HG03095 (cell line): ENCODE data around the gene INCA1.

ENCODE experiments used
- ATAC-seq: cut with Tn5 transposase; IDR thresholded peaks from one replicate; pipeline ENCODE4 v1.9.1; 2021; ENCODE audit warnings: moderate library complexity; ENCODE audit not compliant: unreplicated experiment

INCA1 gene

GRCh38 chr17:5014357-5014756 is 17.0 kb upstream of the INCA1 start:
- ATAC-seq: no peak

- ATAC-seq: peak; percentile 58
Observed at GRCh38 chr17:5011928-5012327, 14.6 kb upstream of the INCA1 start.

GRCh38 chr17:5003214-5003867 is 6.0 kb upstream of the INCA1 start:
- no peak for ATAC-seq

GRCh38 chr17:5002121-5002788 is 4.9 kb upstream of the INCA1 start:
- ATAC-seq: no peak

DNA sequence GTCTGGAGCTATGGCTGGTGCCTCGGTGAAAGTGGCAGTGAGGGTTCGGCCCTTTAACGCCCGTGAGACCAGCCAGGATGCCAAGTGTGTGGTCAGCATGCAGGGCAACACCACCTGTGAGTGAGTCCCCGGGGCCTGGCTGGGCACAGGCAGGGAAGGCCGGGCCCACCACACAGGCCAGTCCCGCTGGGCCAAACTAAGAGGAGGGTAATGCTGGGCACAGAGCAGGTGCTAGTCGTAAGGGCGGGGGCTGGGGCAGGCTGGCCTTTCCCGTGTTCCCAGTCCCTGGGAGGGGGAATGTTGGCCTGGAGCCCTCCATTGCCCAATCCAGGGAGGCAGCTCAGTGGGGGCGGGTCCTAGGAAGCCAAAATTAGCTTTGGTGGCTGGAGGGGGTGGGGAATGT is 2.9 kb upstream of the INCA1 start:
- no peak for ATAC-seq

- ATAC-seq: no peak
Observed at GRCh38 chr17:4999430-5000093, 2.2 kb upstream of the INCA1 start.

- no peak for ATAC-seq
Observed at GRCh38 chr17:4998732-4999429, 1.6 kb upstream of the INCA1 start.

DNA sequence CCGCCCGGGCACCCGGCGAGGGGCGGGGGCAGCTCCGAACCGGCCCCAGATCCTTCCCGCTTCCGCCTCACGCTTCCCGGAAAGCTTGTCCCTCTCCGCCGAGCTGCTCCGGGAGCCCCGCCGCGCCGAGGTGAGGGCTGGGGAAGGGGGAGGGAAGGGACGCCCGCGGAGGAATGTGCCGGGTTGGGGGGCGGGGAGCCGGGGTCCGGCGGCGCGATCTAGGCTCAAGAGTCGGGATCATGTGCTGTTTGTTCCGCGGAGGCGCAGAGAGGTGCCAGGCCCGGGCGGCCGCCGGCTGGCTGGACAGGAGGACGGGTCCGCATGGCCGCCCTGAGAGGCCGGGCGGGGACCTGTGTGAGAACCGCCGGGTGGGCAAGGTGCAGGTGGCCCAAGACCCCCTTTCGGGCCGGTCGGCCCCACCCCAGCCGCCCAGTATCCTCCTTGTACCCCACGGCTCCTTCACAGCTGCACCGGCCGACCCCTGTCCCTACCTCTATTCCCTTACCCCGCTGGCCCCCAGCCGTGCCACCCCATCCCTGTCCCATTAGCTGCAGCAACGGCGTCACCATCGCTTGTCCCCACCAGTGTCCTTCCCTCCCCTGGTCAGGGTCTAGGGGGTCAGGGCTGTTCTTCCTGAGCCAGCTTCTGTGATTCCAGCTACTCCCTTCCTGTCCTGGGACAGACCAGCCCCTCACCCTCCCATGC is 857 bp upstream of the INCA1 start:
- ATAC-seq: peak; percentile 6

DNA sequence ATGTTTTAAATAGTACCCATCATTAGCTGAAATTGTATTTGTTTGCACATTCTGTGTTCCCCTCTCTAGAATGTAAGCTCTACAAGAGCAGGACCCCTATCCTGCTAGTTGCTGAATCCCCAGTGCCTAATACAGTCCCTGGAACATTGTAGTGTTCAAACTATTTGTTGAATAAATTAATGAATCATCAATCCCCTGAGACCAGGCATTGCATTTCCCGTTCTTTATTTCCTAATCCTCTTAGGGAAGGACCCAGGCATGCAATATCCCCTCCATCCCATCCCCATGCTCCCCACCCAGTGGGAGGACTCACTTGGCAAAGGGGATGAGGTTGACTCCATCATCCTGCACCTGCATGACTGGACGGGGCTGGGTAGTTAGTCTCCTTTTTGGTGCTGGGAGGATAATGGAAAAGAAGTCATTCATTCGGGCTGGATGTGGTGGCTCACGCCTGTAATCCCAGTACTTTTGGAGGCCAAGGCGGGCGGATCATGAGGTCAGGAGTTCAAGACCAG is 3.2 kb downstream of the INCA1 start:
- no peak for ATAC-seq

- ATAC-seq: no peak
Observed at GRCh38 chr17:4987767-4988567, 9.4 kb downstream of the INCA1 start.

- peak; percentile 62 for ATAC-seq
Observed at GRCh38 chr17:4986951-4987766, 10.2 kb downstream of the INCA1 start, which contains the start of gene CAMTA2. Gene CAMTA2 (minus strand): TSS chr17:4987675. CDS start chr17:4986222, 1,453 bp downstream.

- no peak for ATAC-seq
Observed at GRCh38 chr17:4986403-4986802, 10.9 kb downstream of the INCA1 start.

GRCh38 chr17:4982305-4982704 is 15.0 kb downstream of the INCA1 start:
- ATAC-seq: no peak

GRCh38 chr17:4980644-4981216 is 16.6 kb downstream of the INCA1 start:
- ATAC-seq: no peak

DNA sequence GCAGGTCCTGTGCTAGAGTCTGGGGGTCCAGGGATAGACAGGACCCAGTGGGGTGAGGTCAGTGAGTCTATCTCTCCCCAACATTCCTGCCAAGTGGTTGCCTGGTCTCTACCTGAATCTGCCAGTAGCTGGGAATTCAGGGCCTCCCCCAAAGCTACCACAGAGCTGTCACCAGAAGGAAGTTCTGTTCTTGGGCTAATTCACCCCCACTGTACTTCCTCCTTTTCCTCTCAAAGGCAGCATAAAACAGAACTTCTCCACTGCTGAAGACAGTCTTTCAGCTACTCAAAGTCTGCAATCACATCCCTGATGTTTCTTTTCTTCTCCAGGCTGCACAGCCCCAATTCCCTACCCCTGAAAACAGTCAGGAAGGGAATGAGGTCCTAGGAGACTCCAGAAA is 18.6 kb downstream of the INCA1 start:
- no peak for ATAC-seq

DNA sequence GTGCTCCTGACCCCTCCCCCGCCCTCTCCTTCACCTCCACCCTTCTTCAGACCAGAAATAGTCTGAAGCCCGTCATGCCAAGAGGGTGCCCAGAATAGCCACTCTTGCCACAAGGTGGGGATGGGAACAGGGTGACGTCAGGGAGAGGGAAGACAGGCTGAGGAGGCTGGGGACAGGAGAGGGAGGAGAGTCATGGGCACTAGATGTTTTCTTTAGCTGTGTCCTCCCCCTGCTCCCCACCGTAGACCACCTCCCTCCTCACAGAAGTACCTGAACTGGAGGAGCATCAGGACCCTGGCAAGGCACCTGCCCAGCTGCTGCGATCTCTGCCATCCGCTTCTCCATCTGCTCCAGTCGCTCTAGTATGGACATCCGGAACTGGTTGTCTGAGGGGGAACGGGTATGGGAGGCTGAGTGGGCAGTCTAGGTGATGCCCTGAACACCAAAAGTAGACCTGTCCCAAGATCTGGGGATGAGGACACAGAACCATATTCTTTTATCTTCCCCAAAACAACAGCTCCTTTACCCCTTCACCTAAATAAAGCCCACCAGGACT is 23.1 kb downstream of the INCA1 start:
- no peak for ATAC-seq

DNA sequence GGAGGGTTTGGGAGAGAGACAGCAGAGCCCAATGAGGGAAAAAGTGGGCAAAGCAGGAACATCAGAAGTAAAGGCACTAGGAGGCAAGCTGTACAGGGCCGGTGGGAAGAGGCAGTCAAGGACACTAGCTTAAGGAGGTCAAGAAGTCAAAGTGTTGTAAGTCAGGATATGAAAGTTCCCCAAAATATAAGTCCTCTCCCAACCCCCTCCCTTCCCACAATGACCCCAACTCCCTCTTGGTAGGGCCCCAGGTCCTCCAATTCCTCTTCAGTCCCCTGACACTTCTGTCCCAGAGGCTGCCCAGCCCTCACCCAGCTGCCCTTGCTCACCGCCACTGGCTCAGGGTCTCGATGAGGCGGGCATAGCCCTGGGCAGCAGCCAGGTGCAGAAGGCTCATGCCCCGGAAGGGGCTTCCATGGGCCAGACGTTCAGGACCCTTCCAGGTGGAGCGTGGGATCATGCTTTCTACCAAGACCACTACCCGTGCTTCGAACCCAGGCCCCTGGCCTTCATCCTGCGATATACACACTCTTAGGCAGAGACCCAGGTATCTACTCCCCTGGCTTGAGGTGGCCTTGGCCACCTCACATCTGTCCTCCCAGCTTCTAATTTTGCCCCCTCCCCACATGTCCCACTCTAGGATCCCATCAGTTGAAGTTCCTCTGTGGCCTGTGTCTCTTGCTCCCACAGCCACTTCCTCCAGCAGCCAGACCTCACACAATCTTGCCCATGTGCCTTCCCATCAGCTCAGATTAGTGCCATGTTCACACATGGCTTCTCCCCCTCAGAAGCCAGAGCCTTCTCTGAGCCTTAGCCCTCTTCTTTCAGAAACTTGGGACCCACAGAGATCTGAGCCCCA is 23.8 kb downstream of the INCA1 start:
- no peak for ATAC-seq
